Lower lobe of right lung (tissue), 2 donors: ENCODE results near the gene RASGRF2. TPM values are rescaled to one million over a fixed set of nuclear protein-coding genes. Genes with fewer than 3 reads are reported as not detected.

ENCODE experiments used
- ATAC-seq, 2 donors: fragments of 200-7000 bp; cut with Tn5 transposase; one replicate each; pipeline ENCODE4 v1.9.1; 2020 to 2022; ENCODE audit warnings: mild to moderate bottlenecking in 2 of 2, moderate library complexity in 2 of 2
- DNase-seq: peaks from one replicate; pipeline ENCODE4 v3.0.0-alpha.2; 2020
- H3K27ac ChIP-seq: fragments of 200-600 bp; one replicate; pipeline ENCODE4 v1.8.0; 2022
- H3K27me3 ChIP-seq: fragments of 200-600 bp; one replicate; pipeline ENCODE4 v1.8.0; 2022; ENCODE audit warnings: low read depth
- H3K36me3 ChIP-seq: fragments of 200-600 bp; one replicate; pipeline ENCODE4 v1.8.0; 2022; ENCODE audit warnings: mild to moderate bottlenecking
- H3K4me1 ChIP-seq: fragments of 200-600 bp; one replicate; pipeline ENCODE4 v1.8.0; 2022
- H3K4me3 ChIP-seq: fragments of 200-600 bp; one replicate; pipeline ENCODE4 v1.8.0; 2022; ENCODE audit warnings: mild to moderate bottlenecking
- H3K9me3 ChIP-seq: fragments of 200-600 bp; one replicate; pipeline ENCODE4 v1.8.0; 2022
- intact Hi-C: fragments of 100-400 bp; cut with DNase I; formaldehyde crosslinking; loops from one replicate; pipeline ENCODE4 v1.11.0; 2022
- total RNA-seq: library from RNA; stranded (reverse); fragmentation: NEBNext Ultra II Directional; extraction: Animal tissue kit (Norgen Biotek cat#: 25700); gene quantifications from one replicate; pipeline ENCODE4 v1.2.1, GENCODE V29; 2021
- TF ChIP-seq, protein P1 (sequence below): fragments of 200-600 bp; IDR thresholded peaks from one replicate; pipeline ENCODE4 v1.8.0; 2022; ENCODE audit warnings: antibody characterized with exemption, mild to moderate bottlenecking
- donor health status: DM: no; HTN: yes; CAD: no; lungs with severe emphysema.

The RASGRF2 gene
- total RNA-seq, 1 donor from 2014 or later = 6.7 TPM

DNA sequence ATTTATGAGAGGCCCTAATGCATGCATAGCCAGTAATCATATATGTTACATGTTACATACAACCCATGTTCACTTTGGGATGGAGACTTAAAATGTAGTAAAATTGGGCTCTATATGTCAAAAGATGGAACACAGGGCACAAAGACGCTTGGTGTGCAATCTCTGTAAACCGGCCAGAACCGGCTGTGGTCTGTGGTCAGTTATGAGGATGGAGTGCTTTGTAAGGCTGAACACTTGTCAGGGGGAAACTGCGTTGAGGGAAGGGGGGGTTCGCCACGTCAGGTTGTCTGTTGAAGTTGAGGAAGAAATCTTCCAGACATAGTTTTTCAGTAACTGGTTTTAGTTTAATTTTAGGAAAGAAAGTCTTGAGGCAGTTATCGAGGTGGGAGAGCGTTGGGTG is 270.3 kb downstream of the RASGRF2 start:
- Histone ChIP-seq H3K27ac (no peak overlapping the region), H3K27me3 (no peaks in the 10 kb centered on the region), H3K9me3 (no peaks in the 10 kb centered on the region), H3K36me3 (no peaks in the 10 kb centered on the region), H3K4me3 (no peak overlapping the region), H3K4me1 (peaks cover 22% of the 10 kb centered on the region)
- DNase-seq (no peak), ATAC-seq (no peak)
- TF ChIP-seq, protein P1, sequence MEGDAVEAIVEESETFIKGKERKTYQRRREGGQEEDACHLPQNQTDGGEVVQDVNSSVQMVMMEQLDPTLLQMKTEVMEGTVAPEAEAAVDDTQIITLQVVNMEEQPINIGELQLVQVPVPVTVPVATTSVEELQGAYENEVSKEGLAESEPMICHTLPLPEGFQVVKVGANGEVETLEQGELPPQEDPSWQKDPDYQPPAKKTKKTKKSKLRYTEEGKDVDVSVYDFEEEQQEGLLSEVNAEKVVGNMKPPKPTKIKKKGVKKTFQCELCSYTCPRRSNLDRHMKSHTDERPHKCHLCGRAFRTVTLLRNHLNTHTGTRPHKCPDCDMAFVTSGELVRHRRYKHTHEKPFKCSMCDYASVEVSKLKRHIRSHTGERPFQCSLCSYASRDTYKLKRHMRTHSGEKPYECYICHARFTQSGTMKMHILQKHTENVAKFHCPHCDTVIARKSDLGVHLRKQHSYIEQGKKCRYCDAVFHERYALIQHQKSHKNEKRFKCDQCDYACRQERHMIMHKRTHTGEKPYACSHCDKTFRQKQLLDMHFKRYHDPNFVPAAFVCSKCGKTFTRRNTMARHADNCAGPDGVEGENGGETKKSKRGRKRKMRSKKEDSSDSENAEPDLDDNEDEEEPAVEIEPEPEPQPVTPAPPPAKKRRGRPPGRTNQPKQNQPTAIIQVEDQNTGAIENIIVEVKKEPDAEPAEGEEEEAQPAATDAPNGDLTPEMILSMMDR = no peak
- intact Hi-C loops = loop anchor here (5.0 kb wide), 1 partner anchor 62 kb away; no protein-coding TSS in a partner anchor

GRCh38 chr5:81232464-81233079 is 272.4 kb downstream of the RASGRF2 start:
- no peaks in the 10 kb centered on the region for H3K36me3 ChIP-seq
- H3K27me3 ChIP-seq = no peaks in the 10 kb centered on the region
- no peaks in the 10 kb centered on the region for H3K9me3 ChIP-seq
- H3K4me3 ChIP-seq = peak overlapping the region; percentile 47
- intact Hi-C loops = loop anchor here (5.0 kb wide), 1 partner anchor 60 kb away; no protein-coding TSS in a partner anchor
- ATAC-seq (peak; percentile 17 to 24), DNase-seq (no peak)
- TF ChIP-seq, protein P1 = no peak
- peaks cover 29% of the 10 kb centered on the region for H3K4me1 ChIP-seq
- peak overlapping the region; percentile 11 for H3K27ac ChIP-seq

- Histone ChIP-seq H3K9me3 (no peaks in the 10 kb centered on the region), H3K36me3 (no peaks in the 10 kb centered on the region), H3K27me3 (no peaks in the 10 kb centered on the region), H3K4me1 (peaks cover 29% of the 10 kb centered on the region), H3K27ac (peak within 1 kb of the TSS; percentile 11), H3K4me3 (peak within 1 kb of the TSS; percentile 47)
- peak; percentile 91 to 95 for ATAC-seq
- TF ChIP-seq, protein P1 = no peak
- peak; percentile 81 for DNase-seq
- intact Hi-C loops = loop anchor here (5.0 kb wide), 1 partner anchor 59 kb away; no protein-coding TSS in a partner anchor
Observed at GRCh38 chr5:81233080-81233634, 273.0 kb downstream of the RASGRF2 start, which contains the start of gene CKMT2. Gene CKMT2, plus strand, starts transcription at chr5:81233322. Its CDS starts 17,811 bp downstream, at chr5:81251133.

- H3K27ac ChIP-seq = no peak overlapping the region
- H3K4me3 ChIP-seq = no peak overlapping the region
- H3K4me1 ChIP-seq = peaks cover 29% of the 10 kb centered on the region
- intact Hi-C loops = loop anchor here (5.0 kb wide), 1 partner anchor 58 kb away; no protein-coding TSS in a partner anchor
- DNase-seq = no peak
- TF ChIP-seq, protein P1 = no peak
- no peak for ATAC-seq
- no peaks in the 10 kb centered on the region for H3K36me3 ChIP-seq
- no peaks in the 10 kb centered on the region for H3K27me3 ChIP-seq
- H3K9me3 ChIP-seq = no peaks in the 10 kb centered on the region
Observed at GRCh38 chr5:81234299-81234698, 274.1 kb downstream of the RASGRF2 start.

DNA sequence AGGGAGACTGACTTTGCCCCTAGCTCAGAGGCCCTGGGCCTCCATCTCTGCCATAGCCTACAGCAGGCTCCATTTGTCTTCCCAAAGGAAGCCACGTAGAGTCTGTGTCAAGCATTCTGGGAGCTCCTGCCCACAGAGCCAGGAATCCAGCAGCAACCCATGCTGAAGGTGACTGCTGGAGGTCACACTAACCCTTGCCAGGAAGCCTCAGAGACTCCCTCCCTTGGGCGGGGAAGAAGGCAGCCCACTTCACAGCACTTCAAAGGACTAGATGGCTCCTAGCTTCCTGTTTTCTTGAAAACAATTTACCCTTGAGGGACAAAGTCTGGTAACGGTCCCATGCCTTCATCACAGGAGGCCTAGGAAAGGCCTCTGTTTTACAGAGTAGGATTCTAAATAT is 274.6 kb downstream of the RASGRF2 start:
- Histone ChIP-seq H3K4me1 (peaks cover 29% of the 10 kb centered on the region), H3K27me3 (no peaks in the 10 kb centered on the region), H3K27ac (no peak overlapping the region), H3K36me3 (no peaks in the 10 kb centered on the region), H3K4me3 (no peak overlapping the region), H3K9me3 (no peaks in the 10 kb centered on the region)
- DNase-seq (no peak), ATAC-seq (no peak)
- TF ChIP-seq, protein P1 = no peak
- intact Hi-C loops = loop anchor here (5.0 kb wide), 1 partner anchor 58 kb away; no protein-coding TSS in a partner anchor
